Activated CD8-positive, alpha-beta T cell treated with anti-CD3 and anti-CD28 coated beads for 36 hours (primary cell): ENCODE results near the gene AURKAIP1. TPM values are rescaled to one million over a fixed set of nuclear protein-coding genes. Genes with fewer than 3 reads are reported as not detected.
"Not testable (repeated sequence)": the region's sequence is repeated elsewhere in the genome, so short reads cannot be mapped to it uniquely, and the experiment has no call there.

Experiments used
- ATAC-seq: fragments of 200-7000 bp; cut with Tn5 transposase; one replicate; pipeline ENCODE4 v1.10.0; 2021; ENCODE audit warnings: mild to moderate bottlenecking, moderate library complexity
- CTCF ChIA-PET: fragments of 350-600 bp; sonication (Branson Sonifier 250); formaldehyde crosslinking; loops from one replicate; lab custom pipeline; 2021; ENCODE audit warnings: antibody characterized with exemption; lab: Charles Lee
- POLR2A ChIA-PET: fragments of 350-600 bp; sonication (Branson Sonifier 250); formaldehyde crosslinking; loops from one replicate; lab custom pipeline; 2021; ENCODE audit warnings: antibody characterized with exemption; lab: Charles Lee
- DNase-seq: peaks from one replicate; pipeline ENCODE4 v3.0.0-alpha.2; 2020
- H3K27ac Mint-ChIP-seq: one replicate; pipeline ENCODE4 v1.8.0; 2021; ENCODE audit warnings: mild to moderate bottlenecking, mixed read lengths
- H3K27me3 Mint-ChIP-seq: one replicate; pipeline ENCODE4 v1.8.0; 2021; ENCODE audit warnings: mixed read lengths
- H3K36me3 Mint-ChIP-seq: one replicate; pipeline ENCODE4 v1.8.0; 2021; ENCODE audit warnings: low read depth, mixed read lengths
- H3K4me1 Mint-ChIP-seq: one replicate; pipeline ENCODE4 v1.8.0; 2021; ENCODE audit warnings: low read depth, mixed read lengths
- H3K4me3 Mint-ChIP-seq: one replicate; pipeline ENCODE4 v1.8.0; 2021; ENCODE audit warnings: mild to moderate bottlenecking, moderate library complexity, mixed read lengths
- H3K9me3 Mint-ChIP-seq: one replicate; pipeline ENCODE4 v1.8.0; 2021; ENCODE audit warnings: mixed read lengths
- intact Hi-C: fragments of 100-400 bp; cut with micrococcal nuclease; formaldehyde crosslinking; loops from one replicate; pipeline ENCODE4 v1.10.0; 2022
- total RNA-seq, 2 experiments: library from RNA; stranded (reverse); gene quantifications; one replicate each; pipeline ENCODE4 v1.2.3, GENCODE V29; 2021
- TF ChIP-seq, protein P1 (sequence below): fragments of 200-600 bp; IDR thresholded peaks from one replicate; pipeline ENCODE4 v1.8.0; 2022; ENCODE audit warnings: antibody characterized with exemption, mild to moderate bottlenecking

AURKAIP1 gene
- total RNA-seq, 2 experiments from 2014 or later = 127 TPM

DNA sequence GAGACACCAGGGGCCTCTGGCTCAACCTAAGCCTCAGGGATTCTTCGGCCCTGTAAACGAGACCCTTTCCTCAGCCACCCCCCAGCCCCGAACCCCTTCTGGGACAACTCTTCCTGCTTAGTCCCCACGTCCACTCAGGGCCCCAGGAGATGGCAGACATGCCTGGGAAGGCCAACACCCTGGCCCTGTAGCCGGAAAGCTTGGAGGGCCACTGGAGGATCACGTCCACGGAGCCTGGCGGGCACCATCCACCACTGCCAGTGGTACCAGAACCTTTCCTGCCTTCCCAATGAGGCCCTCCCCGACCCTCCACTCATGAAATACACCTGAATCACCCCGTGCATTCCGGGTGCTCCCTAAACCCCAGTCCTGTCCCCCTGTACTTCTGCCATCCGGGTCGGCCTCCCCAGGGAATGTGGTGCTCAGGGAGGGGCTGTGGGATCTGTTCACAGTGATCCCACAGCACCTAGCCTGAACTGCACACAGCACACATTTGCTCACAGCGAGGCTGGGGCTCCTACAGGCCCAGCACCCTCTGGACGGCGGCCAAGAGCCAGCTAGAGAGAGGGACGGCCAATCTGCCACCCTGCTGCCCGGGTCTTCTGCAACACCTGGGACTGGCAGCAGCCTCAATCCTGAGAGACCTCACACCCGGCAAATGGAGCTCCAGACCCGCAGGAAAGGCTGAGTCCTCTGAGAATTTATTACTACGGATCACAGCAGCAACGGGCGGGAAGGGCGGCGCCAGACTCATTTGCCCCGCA lies 1.8 kb downstream of the AURKAIP1 start:
- no peak for ATAC-seq
- peak overlapping the region; percentile 16 for H3K27ac Mint-ChIP-seq
- TF ChIP-seq, protein P1, sequence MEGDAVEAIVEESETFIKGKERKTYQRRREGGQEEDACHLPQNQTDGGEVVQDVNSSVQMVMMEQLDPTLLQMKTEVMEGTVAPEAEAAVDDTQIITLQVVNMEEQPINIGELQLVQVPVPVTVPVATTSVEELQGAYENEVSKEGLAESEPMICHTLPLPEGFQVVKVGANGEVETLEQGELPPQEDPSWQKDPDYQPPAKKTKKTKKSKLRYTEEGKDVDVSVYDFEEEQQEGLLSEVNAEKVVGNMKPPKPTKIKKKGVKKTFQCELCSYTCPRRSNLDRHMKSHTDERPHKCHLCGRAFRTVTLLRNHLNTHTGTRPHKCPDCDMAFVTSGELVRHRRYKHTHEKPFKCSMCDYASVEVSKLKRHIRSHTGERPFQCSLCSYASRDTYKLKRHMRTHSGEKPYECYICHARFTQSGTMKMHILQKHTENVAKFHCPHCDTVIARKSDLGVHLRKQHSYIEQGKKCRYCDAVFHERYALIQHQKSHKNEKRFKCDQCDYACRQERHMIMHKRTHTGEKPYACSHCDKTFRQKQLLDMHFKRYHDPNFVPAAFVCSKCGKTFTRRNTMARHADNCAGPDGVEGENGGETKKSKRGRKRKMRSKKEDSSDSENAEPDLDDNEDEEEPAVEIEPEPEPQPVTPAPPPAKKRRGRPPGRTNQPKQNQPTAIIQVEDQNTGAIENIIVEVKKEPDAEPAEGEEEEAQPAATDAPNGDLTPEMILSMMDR = no peak

DNA sequence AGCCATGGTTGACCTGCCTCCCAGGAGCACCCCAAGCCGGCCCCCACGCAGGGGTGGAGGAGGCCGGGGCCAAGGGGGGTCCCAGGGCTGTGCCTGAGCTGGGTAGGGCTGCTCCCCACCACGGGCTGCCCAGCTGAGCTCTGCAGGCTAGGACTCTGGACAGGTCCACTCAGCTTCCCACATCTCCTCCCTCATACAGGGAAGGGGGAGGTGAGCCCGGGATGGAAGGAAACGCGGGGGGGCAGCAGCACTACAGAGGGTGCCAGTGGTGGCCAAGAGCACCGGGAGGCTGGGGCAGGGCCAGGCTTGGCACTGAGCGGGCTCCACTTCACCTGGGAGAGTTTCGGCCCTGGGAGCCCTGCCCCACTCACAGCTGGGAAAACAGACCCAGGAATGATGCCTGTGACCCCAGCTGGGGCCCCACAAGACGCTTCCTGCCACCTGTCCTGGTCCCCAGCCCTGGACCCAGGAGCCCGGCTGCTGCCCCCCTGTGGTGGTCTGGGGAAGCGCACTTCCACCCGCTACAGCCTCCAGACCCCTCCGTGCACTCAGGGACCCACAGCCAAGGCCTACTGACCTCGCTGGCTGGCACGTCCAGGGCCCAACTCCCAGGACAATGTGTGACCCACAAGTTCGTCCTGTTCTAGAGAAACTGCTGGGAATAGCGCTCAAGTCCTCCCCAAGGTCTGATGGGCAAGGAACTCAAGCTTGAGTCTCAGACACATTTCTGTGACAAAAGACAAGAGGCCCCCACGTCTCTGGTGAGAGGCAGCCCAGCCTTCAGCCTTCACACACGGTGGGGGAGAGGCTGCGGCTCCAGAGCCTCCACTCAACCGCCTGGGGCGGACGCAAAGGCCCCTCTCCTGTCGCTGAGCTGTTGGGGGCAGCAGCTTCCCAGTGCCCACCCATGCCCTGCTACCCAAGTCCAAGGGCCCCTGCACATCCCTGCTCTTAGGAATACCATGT lies 3.0 kb downstream of the AURKAIP1 start:
- H3K4me1 Mint-ChIP-seq = peaks cover 31% of the 10 kb centered on the region
- ChIA-PET CTCF (interaction anchor here (0.6 to 5.3 kb wide), 32 partner anchors 11 to 388 kb away, joined by 3 to 40 read pairs (median 4); partner anchors contain the start of gene CCNL2), POLR2A (interaction anchor here (0.9 to 2.0 kb wide), 13 partner anchors 14 to 594 kb away, joined by 3 to 11 read pairs (median 4); partner anchors contain the start of genes MRPL20 and MXRA8)
- TF ChIP-seq, protein P1 = peak; percentile 94
- peak overlapping the region; percentile 38 for H3K27ac Mint-ChIP-seq
- peak overlapping the region; percentile 36 for H3K4me3 Mint-ChIP-seq
- peak; percentile 88 for DNase-seq
- no peaks in the 10 kb centered on the region for H3K9me3 Mint-ChIP-seq
- ATAC-seq = peak; percentile 50
- H3K36me3 Mint-ChIP-seq = peaks cover 9% of the 10 kb centered on the region
- intact Hi-C loops = no loop called here
- H3K27me3 Mint-ChIP-seq = no peaks in the 10 kb centered on the region

More for the DNA sequence above, 1.8 kb downstream of the AURKAIP1 start:
- peaks cover 31% of the 10 kb centered on the region for H3K4me1 Mint-ChIP-seq
- H3K4me3 Mint-ChIP-seq = peak overlapping the region; percentile 86
- no peak for DNase-seq
- intact Hi-C loops = no loop called here
- H3K27me3 Mint-ChIP-seq = no peaks in the 10 kb centered on the region
- no peaks in the 10 kb centered on the region for H3K9me3 Mint-ChIP-seq
- H3K36me3 Mint-ChIP-seq = peaks cover 9% of the 10 kb centered on the region
- ChIA-PET CTCF (interaction anchor here (0.7 to 5.3 kb wide), 16 partner anchors 15 to 340 kb away, joined by 3 to 40 read pairs (median 6); partner anchors contain the start of gene CCNL2), POLR2A (interaction anchor here (1.6 to 3.1 kb wide), 5 partner anchors 21 to 35 kb away, joined by 5 to 24 read pairs (median 9); partner anchors contain the start of genes CCNL2 and MRPL20)

DNA sequence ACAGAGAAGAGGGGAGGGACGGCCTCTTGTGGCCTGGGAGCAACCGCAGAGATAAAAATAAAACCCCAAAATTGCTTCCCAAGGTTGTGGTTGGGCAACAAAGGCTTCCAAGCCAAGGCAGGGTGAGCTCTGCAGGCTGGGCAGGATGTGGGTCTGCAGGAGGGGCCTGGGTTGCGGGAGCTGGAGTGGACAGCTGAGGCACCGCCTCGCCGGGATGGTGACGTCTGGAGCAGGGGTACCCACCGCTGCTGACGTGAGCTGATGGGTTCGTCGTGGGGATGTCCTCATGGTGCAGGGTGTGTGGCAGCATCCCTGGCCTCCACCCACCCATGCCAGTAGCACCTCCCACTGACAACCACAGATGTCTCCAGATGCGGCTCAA lies 3.7 kb downstream of the AURKAIP1 start:
- peaks cover 9% of the 10 kb centered on the region for H3K36me3 Mint-ChIP-seq
- intact Hi-C loops = no loop called here
- H3K4me3 Mint-ChIP-seq = no peak overlapping the region
- H3K4me1 Mint-ChIP-seq = peaks cover 28% of the 10 kb centered on the region
- TF ChIP-seq, protein P1 = no peak
- DNase-seq = peak; percentile 71
- no peaks in the 10 kb centered on the region for H3K27me3 Mint-ChIP-seq
- peak; percentile 9 for ATAC-seq
- POLR2A ChIA-PET = interaction anchor here (1.0 to 2.0 kb wide), 12 partner anchors 13 to 593 kb away, joined by 3 to 11 read pairs (median 4); partner anchors contain the start of genes MRPL20 and MXRA8
- no peak overlapping the region for H3K27ac Mint-ChIP-seq
- CTCF ChIA-PET = interaction anchor here (0.6 to 5.3 kb wide), 24 partner anchors 12 to 387 kb away, joined by 3 to 40 read pairs (median 4); partner anchors contain the start of gene CCNL2
- H3K9me3 Mint-ChIP-seq = no peaks in the 10 kb centered on the region

DNA sequence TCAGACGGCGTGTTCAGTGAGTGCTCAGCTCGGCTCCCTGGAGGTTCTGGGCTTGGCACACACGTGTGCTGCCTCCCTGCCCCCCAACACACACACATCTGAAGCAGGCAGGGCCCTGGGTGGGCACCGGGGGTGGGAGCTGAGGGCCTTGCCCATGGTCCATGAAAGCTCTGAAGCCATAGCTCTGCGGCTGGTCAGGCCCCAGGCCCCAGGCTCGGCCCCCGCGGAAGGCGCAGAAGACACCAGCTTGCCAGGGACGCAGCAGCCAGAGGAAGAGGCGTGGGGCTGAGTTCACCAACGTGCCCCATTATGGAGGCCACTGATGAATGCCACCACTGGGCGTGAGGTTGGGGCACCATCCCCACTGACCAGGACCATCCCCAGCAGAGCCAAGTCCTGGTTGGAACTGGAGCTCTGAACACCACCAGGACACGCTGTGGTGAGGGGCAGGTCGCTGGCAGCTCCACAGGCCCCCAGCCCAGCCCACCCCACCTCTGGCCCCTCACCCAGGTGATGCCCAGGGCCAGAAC lies 4.2 kb downstream of the AURKAIP1 start:
- Mint-ChIP-seq H3K9me3 (no peaks in the 10 kb centered on the region), H3K4me1 (peaks cover 27% of the 10 kb centered on the region), H3K27ac (no peak overlapping the region), H3K36me3 (peaks cover 9% of the 10 kb centered on the region), H3K4me3 (no peak overlapping the region), H3K27me3 (no peaks in the 10 kb centered on the region)
- intact Hi-C loops = no loop called here
- CTCF ChIA-PET = interaction anchor here (0.6 to 5.3 kb wide), 16 partner anchors 12 to 254 kb away, joined by 3 to 40 read pairs (median 6); partner anchors contain the start of gene CCNL2
- POLR2A ChIA-PET = interaction anchor here (1.1 to 2.0 kb wide), 6 partner anchors 13 to 593 kb away, joined by 3 to 10 read pairs (median 3); partner anchors contain the start of gene MXRA8
- ATAC-seq (no peak), DNase-seq (no peak)
- TF ChIP-seq, protein P1 = no peak

DNA sequence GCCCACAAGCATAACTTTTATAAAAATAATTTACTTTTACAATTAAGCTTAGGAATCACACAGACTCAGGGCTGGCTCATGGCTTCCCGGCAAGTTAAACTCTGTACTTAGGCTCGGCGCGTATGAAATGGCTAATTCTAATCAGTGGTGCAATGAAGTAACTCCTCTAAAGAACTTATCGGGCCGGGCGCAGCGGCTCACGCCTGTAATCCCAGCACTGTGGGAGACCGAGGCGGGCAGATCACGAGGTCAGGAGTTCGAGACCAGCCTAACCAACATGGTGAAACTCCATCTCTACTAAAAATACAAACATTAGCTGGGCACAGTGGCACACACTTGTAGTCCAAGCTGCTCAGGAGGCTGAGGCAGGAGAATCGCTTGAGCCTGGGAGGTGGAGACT lies 4.9 kb downstream of the AURKAIP1 start:
- H3K9me3 Mint-ChIP-seq, H3K27me3 Mint-ChIP-seq, DNase-seq, H3K27ac Mint-ChIP-seq, POLR2A ChIA-PET, ATAC-seq, H3K36me3 Mint-ChIP-seq, intact Hi-C loops, H3K4me3 Mint-ChIP-seq: not testable (repeated sequence)
- peaks cover 27% of the 10 kb centered on the region for H3K4me1 Mint-ChIP-seq
- CTCF ChIA-PET = interaction anchor here (1.3 to 5.3 kb wide), 3 partner anchors 17 to 247 kb away, joined by 5 to 40 read pairs (median 6); no protein-coding TSS in a partner anchor
